ENCODE results near the gene SPATA6L.
"Not testable (repeated sequence)": the region's sequence is repeated elsewhere in the genome, so short reads cannot be mapped to it uniquely, and the experiment has no call there.

The SPATA6L gene

DNA sequence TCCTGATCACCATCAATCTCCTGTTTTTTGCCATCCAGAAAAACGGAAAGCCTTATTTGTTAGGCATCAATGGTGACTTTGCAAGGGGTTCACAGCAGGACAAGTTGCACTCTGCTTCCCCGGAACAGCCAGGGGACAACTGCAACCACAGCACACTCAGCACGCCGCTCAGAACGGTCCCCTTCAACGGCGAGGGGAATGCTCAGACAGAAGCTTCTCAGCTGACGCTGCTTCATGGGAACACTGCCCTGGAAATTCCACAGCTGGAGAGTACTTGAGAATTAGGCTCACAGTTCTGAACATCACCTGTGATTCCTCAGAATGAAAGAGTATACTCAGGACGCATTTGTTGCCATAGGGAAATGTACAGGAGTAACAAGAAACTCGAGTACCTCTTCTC, 44.3 kb downstream of the SPATA6L start:
- no peak for DNase-seq

DNA sequence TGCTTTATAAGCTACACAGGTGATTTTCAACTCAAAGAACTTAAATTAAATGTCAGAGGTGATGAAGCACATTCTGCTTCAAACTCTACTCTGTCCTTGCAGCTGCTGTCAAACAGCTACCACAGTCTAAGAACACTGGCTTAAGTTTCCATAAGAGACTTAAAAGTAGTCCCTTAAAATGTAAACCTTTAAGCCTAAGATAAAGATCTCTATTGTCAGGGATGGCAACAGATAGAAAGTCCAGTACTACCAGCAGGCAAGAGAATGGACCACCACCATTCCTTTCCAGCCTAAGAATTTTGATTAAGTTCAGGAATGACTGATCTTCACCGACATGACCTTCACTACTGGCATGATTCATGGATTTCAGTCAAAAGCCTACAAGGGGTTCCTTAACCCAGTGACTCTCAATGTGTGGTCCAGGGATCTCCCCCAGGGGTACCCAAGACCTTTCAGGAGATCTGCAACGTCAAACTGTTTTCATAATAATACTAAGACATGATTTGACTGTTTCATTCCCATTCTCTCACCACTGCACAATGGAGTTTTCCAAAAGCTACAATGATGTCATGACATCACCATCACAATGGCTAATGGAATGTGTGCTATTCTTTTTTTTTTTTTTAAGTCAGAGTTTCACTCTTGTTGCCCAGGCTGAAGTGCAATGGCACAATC, 45.3 kb downstream of the SPATA6L start:
- no peak for DNase-seq

DNA sequence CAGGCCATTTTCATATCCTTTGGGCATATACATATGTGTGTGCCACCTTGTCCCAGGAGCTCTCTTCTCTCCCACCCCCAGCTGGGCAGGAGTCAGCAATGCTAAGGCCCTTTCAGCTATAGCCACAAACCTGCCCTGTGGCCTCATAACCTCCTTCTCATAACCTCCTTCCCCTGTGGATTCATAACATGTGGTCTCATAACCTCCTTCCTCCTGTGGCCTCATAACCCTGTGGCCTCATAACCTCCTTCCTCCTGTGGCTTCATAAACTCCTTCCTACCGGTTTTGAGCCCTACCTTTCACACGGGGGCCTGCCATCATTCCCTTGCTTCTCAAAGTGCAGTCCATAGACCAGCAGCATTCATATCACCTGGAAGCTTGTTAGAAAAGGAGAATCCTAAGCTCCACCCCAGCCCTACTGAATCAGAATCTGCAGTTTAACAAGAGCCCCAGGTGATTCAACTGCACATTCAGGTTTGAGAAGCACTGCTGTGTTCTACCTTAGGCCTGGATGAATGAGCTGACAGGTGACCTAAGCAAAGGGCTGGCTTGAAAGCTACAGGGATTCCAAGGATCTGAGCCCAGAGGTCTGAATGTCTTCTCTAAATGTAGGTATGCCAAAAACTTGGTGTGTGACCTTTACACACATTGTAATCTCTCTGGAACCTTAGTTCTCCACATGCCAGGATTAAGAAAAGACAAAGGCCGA, 46.1 kb downstream of the SPATA6L start:
- DNase-seq, result no peak

DNA sequence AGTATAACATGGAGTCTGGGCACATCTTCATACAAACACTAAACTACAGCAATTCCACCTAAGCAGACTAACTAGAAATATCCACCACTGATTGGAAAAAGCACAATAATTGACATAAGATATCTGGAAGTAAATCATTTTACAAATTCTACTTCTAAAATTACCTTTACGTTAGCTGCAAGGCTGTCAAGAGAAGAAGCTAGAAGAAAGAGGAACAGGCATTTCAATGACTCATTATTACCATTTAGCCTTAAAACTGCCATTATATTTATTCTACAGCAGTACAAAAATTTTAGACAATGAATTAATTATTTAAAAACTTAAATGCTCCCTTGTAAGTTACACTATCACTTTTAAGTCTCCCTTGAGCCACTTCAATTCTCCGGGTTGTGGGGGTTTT, 47.6 kb downstream of the SPATA6L start:
- no peak for DNase-seq

DNA sequence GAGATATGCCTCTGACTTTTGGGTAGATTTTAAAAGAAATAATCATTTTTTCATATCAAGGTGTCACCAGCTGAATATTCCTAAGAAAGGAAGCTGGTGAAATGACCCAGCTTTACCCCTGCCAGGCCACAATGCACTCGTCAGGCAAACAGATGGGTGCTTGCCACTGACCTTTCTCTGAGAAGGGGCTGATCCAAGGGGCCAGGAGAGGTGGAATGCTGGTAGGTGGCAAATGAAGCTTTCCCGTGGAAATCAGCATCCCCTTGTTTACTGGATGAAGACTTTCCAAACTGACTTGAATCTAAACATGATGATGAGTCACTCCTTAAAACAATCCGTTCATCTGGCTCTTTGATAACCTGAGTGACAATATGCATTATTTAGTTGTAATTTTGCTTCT, 48.5 kb downstream of the SPATA6L start:
- DNase-seq, result no peak

DNA sequence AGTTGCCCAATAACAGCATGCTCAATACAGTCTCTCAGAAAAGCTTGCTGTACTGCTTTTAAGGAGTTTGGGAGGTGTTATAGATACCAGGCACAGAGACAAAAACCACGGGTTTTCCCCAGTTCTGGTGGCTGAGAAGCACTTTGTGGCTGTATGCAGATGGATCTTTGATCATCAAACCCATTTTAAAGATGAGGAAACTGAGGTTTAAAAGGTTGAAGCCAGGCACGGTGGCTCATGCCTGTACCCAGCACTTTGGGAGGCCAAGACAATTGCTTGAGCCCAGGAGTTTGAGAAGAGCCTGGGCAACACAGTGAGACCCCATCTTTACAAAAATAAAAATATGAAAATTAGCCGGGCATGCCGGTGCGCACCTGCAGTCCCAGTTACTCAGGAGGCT, 50.5 kb downstream of the SPATA6L start:
- no peak for DNase-seq

DNA sequence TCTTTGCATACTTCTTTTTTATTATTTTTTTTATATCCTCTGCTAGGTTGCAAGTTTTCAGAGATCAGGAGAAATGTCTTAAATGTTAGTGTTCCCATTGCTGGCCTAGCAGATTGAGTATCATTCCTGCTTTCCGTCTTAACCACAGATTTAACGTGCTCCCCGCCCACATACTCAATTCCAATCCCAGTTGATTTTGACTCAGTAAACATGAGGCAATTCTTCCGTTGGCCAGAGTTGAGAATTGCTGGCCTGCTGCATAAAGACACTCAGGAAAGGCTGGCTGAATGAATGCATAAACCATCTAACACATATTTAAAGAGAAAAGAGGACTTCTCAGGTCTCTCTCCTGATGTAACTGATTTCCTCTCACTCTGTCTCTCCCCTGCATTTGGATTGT, 51.0 kb downstream of the SPATA6L start:
- DNase-seq, result no peak

DNA sequence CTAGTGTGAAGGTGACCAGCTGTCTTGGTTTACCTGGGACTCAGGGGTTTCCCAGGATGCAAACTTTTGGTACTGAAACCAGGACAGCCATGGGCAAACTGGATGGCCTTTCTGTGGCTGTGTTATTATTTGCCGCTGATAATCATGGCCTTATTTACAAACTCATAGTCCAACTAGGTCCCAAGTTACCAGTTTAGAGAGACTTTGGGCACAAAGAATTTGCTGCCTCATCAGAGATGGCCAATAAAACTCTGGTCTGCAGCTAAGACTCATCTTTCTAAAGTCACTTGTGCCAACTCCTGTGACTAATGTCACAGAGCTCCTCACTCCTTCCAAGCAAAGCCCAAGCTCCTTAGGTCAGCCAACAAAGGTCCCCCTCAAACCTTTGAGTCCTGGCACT, 51.7 kb downstream of the SPATA6L start:
- DNase-seq, result no peak

DNA sequence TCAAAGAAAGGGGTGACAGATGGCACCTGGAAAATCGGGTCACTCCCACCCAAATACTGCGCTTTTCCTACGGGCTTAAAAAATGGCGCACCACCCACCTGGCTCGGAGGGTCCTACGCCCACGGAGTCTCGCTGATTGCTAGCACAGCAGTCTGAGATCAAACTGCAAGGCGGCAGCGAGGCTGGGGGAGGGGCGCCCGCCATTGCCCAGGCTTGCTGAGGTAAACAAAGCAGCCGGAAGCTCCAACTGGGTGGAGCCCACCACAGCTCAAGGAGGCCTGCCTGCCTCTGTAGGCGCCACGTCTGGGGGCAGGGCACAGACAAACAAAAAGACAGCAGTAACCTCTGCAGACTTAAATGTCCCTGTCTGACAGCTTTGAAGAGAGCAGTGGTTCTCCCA, 60.2 kb downstream of the SPATA6L start:
- DNase-seq, result not testable (repeated sequence)

DNA sequence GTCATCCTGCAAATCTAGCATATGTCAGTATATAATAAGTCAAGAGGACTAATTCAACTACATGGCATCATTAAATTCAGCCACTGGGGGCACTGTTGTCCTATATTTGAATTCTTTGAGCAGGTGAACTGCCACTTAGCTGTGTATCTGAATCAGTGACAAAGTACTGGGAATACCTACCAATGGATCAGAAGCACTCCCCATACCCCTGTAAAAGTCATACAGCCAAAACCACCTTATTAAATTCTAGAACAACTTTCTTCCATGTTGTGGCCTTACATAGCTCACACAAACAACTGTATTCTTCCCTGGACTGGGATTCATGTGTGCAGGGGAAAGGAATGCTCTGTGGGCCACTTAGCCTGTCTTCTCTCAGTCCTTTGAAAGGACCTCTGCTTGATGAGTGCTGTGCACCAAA, 61.6 kb downstream of the SPATA6L start:
- peak; percentile 84 for DNase-seq

DNA sequence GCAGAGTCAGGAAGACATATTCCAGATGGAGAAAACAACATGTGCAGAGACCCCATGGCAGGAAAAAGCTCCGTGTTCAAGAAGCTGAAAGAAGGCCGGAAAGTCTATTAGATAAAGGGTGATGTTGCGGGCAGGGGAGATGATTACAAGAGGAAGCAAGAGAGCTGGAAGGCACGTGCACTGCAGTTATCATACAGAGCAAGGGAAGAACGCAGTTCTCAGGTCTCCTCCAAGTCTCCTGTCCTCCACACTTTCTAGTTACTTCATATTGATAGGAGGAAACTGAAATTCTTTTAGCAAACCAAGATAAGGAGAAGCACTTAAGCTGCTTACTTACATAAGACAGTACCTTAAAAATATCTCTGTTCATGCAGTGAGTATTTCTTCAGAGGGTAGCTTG, 62.5 kb downstream of the SPATA6L start:
- no peak for DNase-seq

DNA sequence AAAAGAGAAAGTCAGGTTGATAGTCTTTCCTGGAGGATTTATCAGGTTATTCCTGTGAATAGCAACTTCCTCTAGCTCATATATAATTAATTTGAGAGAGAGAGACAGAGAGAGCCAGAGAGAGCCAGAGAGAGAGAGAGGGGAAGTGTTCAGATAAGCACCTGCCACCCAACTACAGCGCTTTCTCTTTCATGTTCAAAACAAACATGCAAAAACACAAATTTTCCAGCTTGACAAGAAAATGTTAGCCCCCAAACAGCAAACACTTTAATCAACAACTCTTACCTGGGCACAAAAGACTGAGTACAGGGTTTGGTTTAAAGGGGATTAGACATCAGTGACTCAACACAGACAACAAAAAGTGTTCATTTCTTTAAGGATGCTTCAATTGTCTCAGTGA, 65.9 kb downstream of the SPATA6L start:
- no peak for DNase-seq

DNA sequence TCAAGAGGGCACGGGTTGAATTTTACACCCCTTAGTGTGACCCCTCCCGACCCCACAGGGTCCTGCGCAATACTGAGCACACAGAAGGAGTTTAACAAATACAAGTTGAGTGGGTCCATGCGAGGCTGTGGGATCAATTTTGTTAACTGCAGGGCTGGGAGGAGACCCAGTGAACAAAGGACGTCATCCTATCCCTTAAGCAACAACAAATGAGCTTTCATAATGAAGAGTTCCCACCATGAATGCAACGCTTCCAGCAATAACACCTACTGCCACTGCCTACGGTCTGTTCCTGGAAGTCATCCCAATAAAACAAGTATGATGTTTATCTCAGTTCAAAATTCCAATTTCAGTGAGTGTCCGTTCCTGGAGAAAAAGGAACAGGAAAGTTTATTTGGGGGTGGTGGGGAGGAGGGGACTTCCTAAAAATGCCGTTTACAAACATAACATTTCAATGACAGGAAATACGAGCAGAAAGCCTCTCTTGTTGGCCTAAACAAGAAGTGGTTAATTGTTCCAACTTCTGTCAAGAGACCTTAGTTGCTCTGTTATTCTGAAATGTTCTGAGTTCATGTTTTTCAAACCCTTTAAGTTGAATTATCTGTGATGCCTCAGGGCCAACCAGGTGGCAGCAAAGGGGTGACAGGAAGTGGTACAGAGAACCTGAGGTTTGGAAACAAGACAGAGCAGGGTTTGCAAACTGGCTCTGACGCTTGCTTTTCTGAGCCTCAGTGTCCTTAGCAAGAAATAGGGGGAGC, 69.9 kb downstream of the SPATA6L start:
- DNase-seq, result no peak

DNA sequence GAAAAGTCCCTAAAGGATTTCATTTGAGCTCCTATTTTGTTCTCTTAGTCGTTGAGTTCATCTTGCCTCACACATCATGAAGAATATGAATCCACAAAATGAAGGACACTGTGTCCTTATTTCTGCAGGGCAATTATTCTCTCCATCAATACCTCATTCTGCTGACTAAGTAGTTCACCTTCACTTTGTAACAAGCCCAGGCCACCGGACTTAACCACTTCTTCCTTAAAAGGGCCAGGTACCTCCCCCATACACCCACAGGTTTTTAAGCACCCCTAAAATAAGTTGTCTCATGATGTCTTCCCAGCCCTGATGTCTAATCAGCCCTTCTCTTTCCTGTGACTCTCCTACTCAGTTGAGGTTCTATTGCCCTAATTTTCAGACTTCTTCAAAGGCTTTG, 71.3 kb downstream of the SPATA6L start:
- no peak for DNase-seq

DNA sequence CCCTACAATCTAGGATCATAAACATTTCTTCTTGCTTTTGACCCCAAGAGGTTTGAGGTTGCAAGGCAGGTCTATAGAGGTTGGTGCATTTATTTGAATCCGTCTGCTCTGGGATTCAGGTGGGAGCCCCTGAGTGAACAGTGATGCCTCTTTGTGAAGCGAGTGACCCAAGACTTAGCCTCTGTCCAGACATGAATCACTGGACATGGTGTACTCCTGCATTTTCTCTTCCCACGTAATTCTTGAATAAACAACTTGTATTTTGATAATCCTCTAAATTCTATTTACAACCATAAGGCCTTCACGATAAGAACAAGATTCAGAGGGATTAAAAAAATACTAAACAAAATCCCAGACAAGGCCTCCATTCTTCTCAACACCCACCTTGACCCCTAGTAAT, 71.7 kb downstream of the SPATA6L start:
- no peak for DNase-seq

DNA sequence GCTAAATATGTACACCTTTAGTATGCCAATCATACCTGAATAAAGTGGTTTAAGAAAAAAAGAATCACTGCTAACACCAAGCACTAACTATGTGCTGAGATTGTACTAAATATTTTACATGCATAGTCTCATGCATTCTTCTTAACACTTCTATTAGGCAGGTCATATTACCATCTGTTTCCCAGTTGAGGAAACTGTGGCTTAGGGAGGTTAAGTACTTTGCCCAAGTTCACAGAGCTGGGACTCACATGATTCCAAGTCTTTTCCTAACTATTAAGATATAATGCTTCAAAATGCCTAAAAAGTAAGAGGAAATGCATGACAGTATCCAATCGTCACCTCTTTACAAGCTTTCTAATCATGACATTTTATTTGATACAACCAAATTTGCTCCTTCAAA, 73.4 kb downstream of the SPATA6L start:
- DNase-seq, result no peak

DNA sequence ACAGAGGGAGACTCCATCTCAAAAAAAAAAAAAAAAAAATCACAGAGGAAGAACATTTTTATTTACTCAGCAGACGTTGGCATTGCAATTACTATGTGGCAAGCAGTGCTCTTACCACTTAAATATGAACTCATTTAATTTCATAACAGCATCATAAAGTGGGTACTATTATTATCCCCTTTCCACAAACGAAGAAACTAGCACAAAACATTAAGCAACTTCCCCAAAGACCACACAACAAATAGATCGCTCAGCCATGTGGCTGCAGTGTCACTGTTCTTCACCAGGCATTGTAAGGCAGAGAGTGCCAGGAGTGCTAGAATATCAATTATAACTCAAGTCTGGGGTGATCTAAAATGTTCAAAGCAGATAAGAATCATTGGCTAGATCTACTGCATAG, 74.0 kb downstream of the SPATA6L start:
- no peak for DNase-seq

DNA sequence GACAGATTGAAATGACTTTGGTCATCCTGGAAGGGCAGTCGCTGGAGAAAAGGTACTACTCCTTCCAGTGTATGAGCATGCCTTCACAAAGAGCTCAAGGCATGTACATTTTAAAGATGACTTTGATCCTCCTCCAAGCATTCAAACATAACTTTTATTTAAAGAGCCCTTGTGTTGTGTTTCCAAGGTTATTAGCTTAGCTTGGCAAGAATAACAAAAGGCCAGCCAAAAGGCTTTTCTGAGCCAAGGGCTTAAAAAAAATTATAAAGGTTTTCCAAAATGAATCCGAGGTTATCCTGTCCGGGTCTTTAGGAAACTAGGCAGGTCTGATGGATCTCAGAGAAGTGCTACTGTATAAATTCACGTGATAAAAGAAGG, 75.2 kb downstream of the SPATA6L start:
- DNase-seq, result no peak

DNA sequence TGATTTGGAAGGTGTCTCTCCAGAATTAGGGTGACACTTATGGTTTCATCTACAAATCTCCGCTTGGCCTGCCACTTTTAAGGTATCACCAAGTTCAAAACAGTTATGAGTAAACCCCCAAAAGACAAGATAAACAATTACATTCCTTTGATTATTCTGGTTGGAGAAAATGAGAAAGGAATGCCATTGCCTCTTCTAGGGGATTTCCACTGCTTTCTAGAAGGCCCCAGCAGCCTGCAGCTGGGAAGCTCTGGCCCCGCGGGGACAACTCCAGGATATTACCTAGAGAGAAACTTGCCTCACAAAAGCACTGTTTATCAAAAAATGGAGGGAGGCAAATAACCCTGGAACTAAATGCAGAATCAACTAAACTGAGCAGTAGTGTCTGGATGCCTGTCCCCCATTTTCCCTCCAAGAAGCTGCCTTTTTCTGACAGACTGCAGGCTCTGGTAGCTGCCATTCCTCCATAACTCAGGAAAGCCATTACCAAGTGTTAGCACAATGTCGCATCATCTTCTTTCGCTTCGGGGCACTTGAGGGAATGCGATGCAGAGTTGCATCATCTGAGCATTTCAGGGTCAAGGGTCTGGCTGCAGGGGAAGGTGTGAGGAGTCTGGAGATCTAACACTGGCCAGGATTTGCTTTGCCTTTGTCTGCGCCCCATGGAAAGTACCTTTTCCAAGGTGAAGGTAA, 75.7 kb downstream of the SPATA6L start:
- DNase-seq, result no peak

DNA sequence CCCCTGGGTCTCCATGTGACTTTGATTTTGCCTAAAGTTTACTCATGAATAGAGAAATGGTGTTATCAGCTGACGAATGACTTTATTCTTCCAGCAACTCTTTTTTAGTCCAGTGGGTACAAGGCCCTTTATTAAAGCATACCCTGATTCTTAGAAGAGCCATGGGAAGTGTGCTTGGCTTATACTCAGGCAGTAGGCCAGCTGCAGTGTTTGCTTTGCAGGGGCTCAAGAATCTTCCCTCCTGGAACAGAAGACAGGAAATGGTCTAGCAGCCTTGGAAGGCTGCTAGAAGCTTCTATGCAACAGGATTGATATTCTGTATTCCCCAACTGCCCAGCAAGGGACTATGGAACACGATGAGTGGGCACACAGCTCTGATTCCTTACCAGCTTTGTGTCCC, 77.6 kb downstream of the SPATA6L start:
- DNase-seq, result no peak

DNA sequence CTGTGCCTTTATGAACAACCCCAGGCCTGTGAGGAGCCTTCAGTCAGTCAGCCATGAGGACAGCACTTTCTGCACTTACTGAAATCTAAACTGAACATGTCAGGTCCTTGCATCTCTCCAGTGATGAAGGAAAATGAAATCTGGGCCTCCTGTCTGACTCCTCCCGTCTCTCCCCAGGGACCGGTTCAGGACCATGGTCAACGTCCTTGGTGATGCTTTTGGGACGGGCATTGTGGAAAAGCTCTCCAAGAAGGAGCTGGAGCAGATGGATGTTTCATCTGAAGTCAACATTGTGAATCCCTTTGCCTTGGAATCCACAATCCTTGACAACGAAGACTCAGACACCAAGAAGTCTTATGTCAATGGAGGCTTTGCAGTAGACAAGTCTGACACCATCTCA, 81.1 kb downstream of the SPATA6L start:
- no peak for DNase-seq

DNA sequence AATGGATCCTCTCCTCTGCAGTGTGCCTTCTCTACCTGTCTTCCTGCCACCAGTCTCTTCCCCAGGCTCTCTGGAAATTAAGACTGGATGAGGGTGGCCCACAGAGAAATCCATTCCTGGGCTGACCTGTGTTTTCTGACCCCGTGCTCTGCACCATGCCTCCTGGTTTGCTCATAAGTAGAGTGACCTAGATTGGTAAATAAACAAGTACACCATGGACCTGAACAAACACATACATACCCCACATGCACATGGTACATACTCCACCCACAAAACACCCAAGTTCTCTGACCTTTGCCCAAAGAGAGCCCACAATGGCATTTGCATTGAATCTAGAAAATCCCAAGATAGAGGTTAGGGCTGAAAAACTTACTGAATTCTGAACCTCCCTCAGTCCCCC, 81.6 kb downstream of the SPATA6L start:
- no peak for DNase-seq

DNA sequence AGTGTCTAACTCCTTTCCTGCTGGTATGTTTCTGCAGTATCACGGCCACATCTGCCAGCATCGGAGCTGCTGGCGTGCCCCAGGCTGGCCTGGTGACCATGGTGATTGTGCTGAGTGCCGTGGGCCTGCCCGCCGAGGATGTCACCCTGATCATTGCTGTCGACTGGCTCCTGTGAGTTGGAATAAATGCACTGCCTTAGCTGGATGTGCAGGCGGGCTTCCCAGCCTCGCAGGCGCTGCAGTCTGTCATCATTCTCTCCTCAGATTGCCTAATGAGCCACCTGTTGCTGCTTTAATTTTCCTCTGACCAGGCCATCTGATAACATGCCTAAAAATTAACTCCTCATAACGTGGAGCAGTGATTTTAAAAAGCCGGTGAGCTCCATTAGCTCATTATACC, 83.3 kb downstream of the SPATA6L start:
- peak; percentile 37 for DNase-seq
